ENCODE data around the gene NTF3.

The NTF3 gene

DNA sequence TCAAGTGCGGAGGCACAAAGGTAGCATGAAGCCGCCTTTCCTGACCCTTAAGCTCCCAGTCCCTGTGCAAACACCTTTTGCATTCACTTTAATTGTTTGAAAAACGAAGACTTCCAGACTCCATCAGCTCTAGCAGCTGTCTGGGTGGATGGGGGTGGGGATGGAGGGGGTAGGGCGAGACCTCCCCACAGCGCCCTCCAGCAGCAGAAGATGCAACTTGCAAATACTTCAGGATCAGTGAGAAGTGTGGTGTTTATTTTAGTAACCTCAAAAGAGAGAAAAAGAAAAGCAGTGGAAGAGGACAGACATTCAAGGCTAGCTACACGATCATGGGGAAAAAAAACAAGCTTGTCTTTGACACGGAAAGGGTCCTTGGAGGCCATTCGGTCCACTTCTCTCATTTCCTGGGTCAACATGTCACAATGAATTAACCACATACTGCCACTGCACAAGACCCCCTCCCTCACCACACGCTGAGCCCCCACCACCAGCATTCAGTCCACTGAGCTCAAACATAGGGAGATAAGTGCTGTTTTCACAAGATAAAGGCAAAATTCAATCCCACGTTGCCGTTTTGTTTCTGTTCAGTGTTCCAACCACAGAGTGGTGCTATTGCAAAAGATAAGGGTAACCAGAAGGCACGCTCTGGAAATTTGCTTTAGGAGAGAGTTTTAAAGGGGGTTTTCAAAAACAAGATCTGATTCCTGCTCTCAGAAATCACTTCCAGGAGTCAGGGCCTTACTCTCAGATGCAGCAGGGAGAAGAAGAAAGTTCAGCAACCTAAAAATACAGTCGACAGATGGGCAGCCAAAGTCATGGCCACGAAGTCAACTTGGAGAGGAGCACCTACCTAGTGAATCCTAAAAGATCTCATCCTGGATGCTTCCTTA lies 3.3 kb upstream of the NTF3 start:
- H3K4me2 ChIP-seq (ENCODE audit: low read depth, low read length, poor library complexity, severe bottlenecking), result peak overlapping the region; percentile 64
- no peak overlapping the region for H3K9ac ChIP-seq (ENCODE audit: low read depth, low read length, poor library complexity, severe bottlenecking)
- no peak for TF ChIP-seq EZH2phosphoT487 (IDR thresholded peaks at IDR 0.05; ENCODE audit: borderline replicate concordance)
- TF ChIP-seq, protein P1, sequence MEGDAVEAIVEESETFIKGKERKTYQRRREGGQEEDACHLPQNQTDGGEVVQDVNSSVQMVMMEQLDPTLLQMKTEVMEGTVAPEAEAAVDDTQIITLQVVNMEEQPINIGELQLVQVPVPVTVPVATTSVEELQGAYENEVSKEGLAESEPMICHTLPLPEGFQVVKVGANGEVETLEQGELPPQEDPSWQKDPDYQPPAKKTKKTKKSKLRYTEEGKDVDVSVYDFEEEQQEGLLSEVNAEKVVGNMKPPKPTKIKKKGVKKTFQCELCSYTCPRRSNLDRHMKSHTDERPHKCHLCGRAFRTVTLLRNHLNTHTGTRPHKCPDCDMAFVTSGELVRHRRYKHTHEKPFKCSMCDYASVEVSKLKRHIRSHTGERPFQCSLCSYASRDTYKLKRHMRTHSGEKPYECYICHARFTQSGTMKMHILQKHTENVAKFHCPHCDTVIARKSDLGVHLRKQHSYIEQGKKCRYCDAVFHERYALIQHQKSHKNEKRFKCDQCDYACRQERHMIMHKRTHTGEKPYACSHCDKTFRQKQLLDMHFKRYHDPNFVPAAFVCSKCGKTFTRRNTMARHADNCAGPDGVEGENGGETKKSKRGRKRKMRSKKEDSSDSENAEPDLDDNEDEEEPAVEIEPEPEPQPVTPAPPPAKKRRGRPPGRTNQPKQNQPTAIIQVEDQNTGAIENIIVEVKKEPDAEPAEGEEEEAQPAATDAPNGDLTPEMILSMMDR (conservative IDR thresholded peaks at IDR 0.05; ENCODE audit: low read length), result peak; percentile 60
- peak overlapping the region; percentile 51 for H3K4me3 ChIP-seq (ENCODE audit: low read length, poor library complexity, severe bottlenecking)
- peak overlapping the region; percentile 93 for H2AFZ ChIP-seq (ENCODE audit: low read length)
- no peaks in the 10 kb centered on the region for H3K36me3 ChIP-seq (ENCODE audit: insufficient read depth, low read length)
- no peaks in the 10 kb centered on the region for H4K20me1 ChIP-seq (ENCODE audit: insufficient read depth, low read length, poor library complexity, severe bottlenecking)
- no peaks in the 10 kb centered on the region for H3K9me2 ChIP-seq (replicated peaks; ENCODE audit: low read depth, low read length)
- H3K9me3 ChIP-seq (ENCODE audit: insufficient read depth, low read depth, low read length), result no peaks in the 10 kb centered on the region
- no peaks in the 10 kb centered on the region for H3K79me2 ChIP-seq (ENCODE audit: insufficient read depth, low read length)
- no peaks in the 10 kb centered on the region for H3K27me3 ChIP-seq (ENCODE audit: insufficient read depth, low read length, poor library complexity, severe bottlenecking)
- H3K4me1 ChIP-seq (ENCODE audit: insufficient read depth, low read length, poor library complexity, severe bottlenecking), result peaks cover 5% of the 10 kb centered on the region
- no peaks in the 10 kb centered on the region for H3F3A ChIP-seq (ENCODE audit: low read depth)

DNA sequence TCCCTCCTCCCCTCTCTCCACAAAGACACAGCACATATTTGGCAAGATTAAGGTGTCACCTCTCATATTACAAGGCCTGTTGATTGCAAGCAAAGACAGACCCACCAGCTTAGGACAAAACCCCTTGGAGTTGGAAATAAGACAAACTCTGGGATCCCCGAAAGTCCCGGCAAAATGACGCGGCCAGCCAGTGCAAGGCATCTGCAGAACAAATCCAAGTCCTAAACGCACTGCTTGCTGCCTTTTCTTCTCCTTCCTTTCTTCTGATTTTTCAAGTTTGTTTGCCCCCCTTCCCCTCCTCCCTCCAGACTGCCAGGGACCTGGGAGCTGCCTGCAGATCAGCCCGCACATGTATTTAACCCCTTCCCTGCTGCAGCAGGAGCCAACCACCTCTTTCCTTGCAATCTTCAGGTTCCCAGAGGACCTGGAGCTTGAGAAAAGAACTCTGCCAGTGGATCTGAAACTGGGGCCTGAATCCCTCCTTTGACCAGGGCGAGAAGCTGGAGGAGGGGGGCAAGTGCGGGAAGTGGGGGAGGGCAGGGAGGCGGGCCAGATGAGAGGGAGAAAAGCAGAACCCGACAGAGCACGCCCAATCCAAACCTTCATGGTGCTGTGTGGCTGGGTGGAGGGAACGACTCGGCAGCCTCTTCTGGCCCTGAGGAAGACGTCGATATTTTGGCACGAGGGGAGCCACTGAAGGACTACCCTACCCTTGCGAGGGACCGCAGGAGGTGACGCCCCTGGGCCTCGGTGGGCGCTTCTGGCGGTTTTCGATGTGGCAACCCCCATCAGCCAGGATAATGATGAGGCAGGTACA lies 2.0 kb upstream of the NTF3 start:
- TF ChIP-seq, protein P1 (conservative IDR thresholded peaks at IDR 0.05; ENCODE audit: low read length), result no peak
- TF ChIP-seq EZH2phosphoT487 (IDR thresholded peaks at IDR 0.05; ENCODE audit: borderline replicate concordance), result no peak
- Histone ChIP-seq H3K9me2 (replicated peaks; ENCODE audit: low read depth, low read length) (no peaks in the 10 kb centered on the region), H2AFZ (ENCODE audit: low read length) (0 out of 2 replicates have a peak overlapping the region, but pooled peaks have one; percentile 7), H3K9me3 (ENCODE audit: insufficient read depth, low read depth, low read length) (no peaks in the 10 kb centered on the region), H3K36me3 (ENCODE audit: insufficient read depth, low read length) (no peaks in the 10 kb centered on the region), H3K79me2 (ENCODE audit: insufficient read depth, low read length) (no peaks in the 10 kb centered on the region), H3K27me3 (ENCODE audit: insufficient read depth, low read length, poor library complexity, severe bottlenecking) (no peaks in the 10 kb centered on the region), H3F3A (ENCODE audit: low read depth) (no peaks in the 10 kb centered on the region), H3K4me2 (ENCODE audit: low read depth, low read length, poor library complexity, severe bottlenecking) (no peak overlapping the region), H4K20me1 (ENCODE audit: insufficient read depth, low read length, poor library complexity, severe bottlenecking) (no peaks in the 10 kb centered on the region), H3K4me1 (ENCODE audit: insufficient read depth, low read length, poor library complexity, severe bottlenecking) (peaks cover 5% of the 10 kb centered on the region), H3K9ac (ENCODE audit: low read depth, low read length, poor library complexity, severe bottlenecking) (no peak overlapping the region), H3K4me3 (ENCODE audit: low read length, poor library complexity, severe bottlenecking) (no peak overlapping the region)

DNA sequence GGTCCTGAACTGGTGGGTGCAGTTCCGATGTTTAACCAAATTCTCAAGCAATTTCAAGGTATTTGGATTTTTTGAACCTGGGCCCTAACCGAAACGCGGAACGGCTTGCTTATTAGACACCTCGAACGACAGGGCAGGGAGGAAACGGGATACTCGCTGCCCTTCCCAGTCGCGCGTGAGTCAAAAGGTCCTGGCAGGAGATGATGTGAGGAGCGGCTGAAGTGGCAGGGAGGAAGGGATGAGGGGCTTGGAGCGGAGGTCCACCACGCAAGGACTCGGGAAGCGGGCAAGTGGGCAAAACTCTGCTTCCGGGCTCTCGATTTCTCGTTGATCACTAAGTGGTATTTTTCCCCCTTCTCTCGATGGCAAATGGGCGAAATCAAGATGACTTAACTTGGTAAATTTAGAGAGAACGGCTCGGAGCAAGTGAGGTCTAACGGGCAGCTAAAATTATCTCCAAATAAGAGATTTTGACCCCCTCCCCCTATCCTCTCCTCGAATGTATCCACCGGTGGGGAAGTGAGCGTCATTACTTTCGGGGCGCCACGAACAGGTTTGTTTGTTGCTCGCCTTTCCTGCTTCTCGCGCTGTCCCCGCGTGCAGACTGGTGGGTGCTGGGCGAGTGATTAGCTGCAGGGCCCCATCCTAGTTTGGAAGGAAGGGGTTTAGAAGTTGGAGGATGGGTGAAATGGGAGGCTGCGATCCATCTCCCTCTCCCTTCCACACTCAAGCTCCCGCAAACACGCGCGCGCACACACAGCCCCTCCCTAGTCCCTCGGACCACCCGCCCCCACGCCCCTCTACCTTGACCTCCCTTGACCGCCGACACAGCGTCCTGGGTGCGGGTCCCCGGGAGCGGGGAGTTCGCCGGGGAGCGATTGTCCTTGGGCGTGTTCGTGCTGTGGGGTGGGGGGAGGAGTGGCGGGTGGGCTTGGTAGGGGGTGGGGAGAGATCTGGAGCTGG lies 986 bp upstream of the NTF3 start:
- no peaks in the 10 kb centered on the region for H3K36me3 ChIP-seq (ENCODE audit: insufficient read depth, low read length)
- no peaks in the 10 kb centered on the region for H3K27me3 ChIP-seq (ENCODE audit: insufficient read depth, low read length, poor library complexity, severe bottlenecking)
- no peaks in the 10 kb centered on the region for H3F3A ChIP-seq (ENCODE audit: low read depth)
- no peaks in the 10 kb centered on the region for H3K9me2 ChIP-seq (replicated peaks; ENCODE audit: low read depth, low read length)
- H3K9me3 ChIP-seq (ENCODE audit: insufficient read depth, low read depth, low read length), result no peaks in the 10 kb centered on the region
- no peak overlapping the region for H3K4me2 ChIP-seq (ENCODE audit: low read depth, low read length, poor library complexity, severe bottlenecking)
- H3K9ac ChIP-seq (ENCODE audit: low read depth, low read length, poor library complexity, severe bottlenecking), result no peak overlapping the region
- H2AFZ ChIP-seq (ENCODE audit: low read length), result no peak overlapping the region
- no peaks in the 10 kb centered on the region for H3K79me2 ChIP-seq (ENCODE audit: insufficient read depth, low read length)
- H4K20me1 ChIP-seq (ENCODE audit: insufficient read depth, low read length, poor library complexity, severe bottlenecking), result no peaks in the 10 kb centered on the region
- H3K4me1 ChIP-seq (ENCODE audit: insufficient read depth, low read length, poor library complexity, severe bottlenecking), result peaks cover 5% of the 10 kb centered on the region
- no peak overlapping the region for H3K4me3 ChIP-seq (ENCODE audit: low read length, poor library complexity, severe bottlenecking)
- no peak for TF ChIP-seq EZH2phosphoT487 (IDR thresholded peaks at IDR 0.05; ENCODE audit: borderline replicate concordance)
- TF ChIP-seq, protein P1 (conservative IDR thresholded peaks at IDR 0.05; ENCODE audit: low read length), result no peak

Data from Loucy (cell line).